Hypothalamus (tissue), 51 donors: ENCODE data around the gene TMEM181.
"Not testable (repeated sequence)": the region's sequence is repeated elsewhere in the genome, so short reads cannot be mapped to it uniquely, and the experiment has no call there.

Source experiments
- DNase-seq, 51 donors: peaks; one replicate each; lab custom pipeline; 2025; lab: John Stamatoyannopoulos, UW

Gene TMEM181

GRCh38 chr6:158653577-158654354 lies 93.9 kb downstream of the TMEM181 start:
- no peak for DNase-seq

GRCh38 chr6:158654498-158654897 lies 94.6 kb downstream of the TMEM181 start:
- DNase-seq, result peak in 37 of 51 donors; percentile 10 to 83 (median 40)

- DNase-seq, result no peak
Observed at GRCh38 chr6:158654960-158655489, 95.1 kb downstream of the TMEM181 start.

GRCh38 chr6:158655569-158656450 lies 95.9 kb downstream of the TMEM181 start:
- no peak for DNase-seq

DNA sequence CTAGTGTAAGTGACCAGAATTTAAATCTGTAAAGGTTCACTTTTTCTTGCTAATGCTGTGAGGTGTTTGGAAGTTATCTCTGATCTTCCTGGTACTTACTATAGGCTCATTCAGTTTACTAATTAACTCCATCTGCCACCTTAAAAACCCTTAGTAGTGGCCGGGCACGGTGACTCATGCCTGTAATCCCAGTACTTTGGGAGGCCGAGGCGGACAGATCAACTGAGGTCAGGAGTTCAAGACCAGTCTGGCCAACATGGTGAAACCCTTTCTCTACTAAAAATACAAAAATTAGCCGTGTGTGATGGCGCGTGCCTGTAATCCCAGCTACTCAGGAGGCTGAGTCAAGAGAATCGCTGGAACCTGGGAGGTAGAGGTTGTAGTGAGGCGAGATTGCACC lies 97.1 kb downstream of the TMEM181 start:
- not testable (repeated sequence) for DNase-seq

DNA sequence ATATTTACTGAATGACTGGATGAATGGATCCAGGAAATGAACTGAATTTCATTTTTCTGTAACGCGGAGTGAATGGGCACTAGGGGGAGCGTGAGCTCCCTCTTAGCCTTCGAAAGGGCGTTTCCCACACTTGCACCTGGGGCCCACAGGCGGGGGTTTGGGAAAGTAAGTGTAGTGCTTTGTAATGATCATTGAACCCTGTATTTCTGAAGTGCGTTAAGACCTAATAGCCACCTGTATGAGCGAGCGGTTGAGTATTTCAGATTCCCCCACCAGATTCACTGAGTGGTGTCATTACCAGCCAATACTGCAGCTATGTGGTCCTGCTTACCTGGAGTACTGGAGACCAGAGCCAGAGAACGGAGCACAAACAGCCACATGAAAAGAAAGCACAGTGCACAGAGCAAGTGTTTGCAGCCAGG lies 100.5 kb downstream of the TMEM181 start:
- DNase-seq, result no peak

DNA sequence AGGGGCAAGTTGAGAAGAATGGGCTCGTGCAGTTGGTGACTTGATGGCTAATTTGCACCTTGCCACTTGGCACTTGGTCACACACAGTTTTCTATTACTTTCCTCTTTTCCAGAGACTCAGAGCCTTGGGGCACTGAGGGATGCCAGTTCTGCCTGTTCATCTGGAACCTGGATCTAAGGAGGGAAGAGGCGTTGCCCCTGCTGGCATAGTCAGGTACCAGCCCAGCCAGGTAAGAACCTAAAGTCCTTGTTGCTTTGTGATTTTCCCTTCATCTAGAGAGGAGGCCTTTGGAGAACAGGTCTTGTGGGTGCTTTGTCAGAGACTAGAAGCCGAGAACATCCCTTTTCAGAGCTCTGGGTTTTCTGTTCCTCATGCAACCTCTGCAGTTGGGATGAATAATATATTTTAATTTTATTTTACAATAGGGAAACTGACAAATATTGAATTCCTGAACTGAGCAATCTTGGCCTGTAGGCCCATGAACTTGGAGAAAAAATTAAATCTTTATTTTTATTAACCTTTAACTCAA lies 101.3 kb downstream of the TMEM181 start:
- no peak for DNase-seq

DNA sequence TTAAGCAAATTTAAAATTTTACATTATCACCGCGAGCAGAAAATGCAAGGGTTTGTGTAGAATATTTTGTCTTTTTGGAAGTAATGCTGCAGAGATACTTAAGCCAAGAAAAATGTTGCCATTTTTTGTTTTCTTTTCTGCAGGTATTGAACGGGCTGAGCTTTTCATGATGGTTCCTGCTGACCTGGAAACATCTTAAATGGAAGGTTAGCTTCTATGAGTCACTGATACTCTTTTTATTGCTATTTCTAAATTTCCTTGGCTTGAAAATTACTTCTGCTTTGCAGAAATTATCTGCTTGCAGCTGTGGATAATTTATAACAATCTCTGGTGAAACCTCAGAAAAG lies 102.7 kb downstream of the TMEM181 start:
- DNase-seq, result no peak

GRCh38 chr6:158662954-158663624 lies 103.2 kb downstream of the TMEM181 start:
- no peak for DNase-seq

GRCh38 chr6:158663625-158664165 lies 103.8 kb downstream of the TMEM181 start:
- no peak for DNase-seq

- DNase-seq, result no peak
Observed at GRCh38 chr6:158665332-158665731, 105.4 kb downstream of the TMEM181 start.

GRCh38 chr6:158666628-158667359 lies 106.9 kb downstream of the TMEM181 start:
- DNase-seq, result no peak

- DNase-seq, result no peak
Observed at GRCh38 chr6:158667360-158667981, 107.6 kb downstream of the TMEM181 start.

GRCh38 chr6:158668707-158669103 lies 108.8 kb downstream of the TMEM181 start:
- no peak for DNase-seq

GRCh38 chr6:158669145-158670035 lies 109.5 kb downstream of the TMEM181 start:
- DNase-seq, result no peak

DNA sequence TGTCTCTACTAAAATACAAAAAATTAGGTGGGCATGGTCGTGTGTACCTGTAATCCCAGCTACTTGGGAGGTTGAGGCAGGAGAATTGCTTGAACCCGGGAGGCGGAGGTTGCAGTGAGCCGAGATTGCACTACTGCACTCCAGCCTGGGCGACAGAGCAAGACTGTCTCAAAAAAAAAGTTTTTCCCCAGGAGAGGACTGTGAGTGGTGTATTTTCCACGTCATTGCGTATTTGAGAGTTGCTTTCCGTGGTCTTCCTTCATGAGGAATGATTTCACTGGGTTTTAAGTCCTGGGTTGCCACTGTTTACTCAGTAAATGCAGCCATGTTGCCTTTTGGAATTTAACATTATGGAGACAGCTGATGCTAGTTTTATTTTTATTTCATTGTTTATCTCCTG lies 112.2 kb downstream of the TMEM181 start:
- DNase-seq, result not testable (repeated sequence)

DNA sequence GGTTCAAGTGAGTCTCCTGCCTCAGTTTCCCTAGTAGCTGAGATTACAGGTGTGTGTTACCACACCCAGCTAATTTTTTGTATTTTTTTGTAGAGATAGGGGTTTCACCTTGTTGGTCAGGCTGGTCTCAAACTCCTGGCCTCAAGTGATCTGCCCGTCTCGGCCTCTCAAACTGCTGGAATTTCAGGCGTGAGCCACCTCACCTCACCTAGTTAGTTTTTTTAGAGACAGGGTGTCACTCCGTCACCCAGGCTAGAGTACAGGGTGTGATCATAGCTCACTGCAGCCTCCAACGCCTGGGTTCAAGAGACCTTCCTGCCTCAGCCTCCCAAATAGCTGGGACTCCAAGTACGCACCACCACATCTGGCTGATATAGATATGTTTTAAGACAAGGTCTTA lies 112.8 kb downstream of the TMEM181 start:
- DNase-seq, result no peak
